GM19025 (cell line): ENCODE data around the gene MINDY3.
"Not testable (repeated sequence)": the region's sequence is repeated elsewhere in the genome, so short reads cannot be mapped to it uniquely, and the experiment has no call there.

ENCODE experiments used
- ATAC-seq: cut with Tn5 transposase; IDR thresholded peaks from one replicate; pipeline ENCODE4 v1.9.1; 2021; ENCODE audit warnings: mild to moderate bottlenecking, low read depth, moderate library complexity; ENCODE audit not compliant: unreplicated experiment

Gene MINDY3

GRCh38 chr10:15859906-15860691, at the start of gene MINDY3:
TSS of gene MINDY3 (minus strand) at chr10:15860507. CDS start at chr10:15860299, 208 bp downstream.
- ATAC-seq = peak; percentile 88

- ATAC-seq = no peak
These were observed 41.6 kb upstream of the MINDY3 start for GRCh38 chr10:15901889-15902288.

GRCh38 chr10:15898046-15898445, 37.7 kb upstream of the MINDY3 start:
- no peak for ATAC-seq

GRCh38 chr10:15897287-15897686, 37.0 kb upstream of the MINDY3 start:
- no peak for ATAC-seq

- ATAC-seq = no peak
These were observed 36.3 kb upstream of the MINDY3 start for GRCh38 chr10:15896654-15897053.

GRCh38 chr10:15884447-15884846, 24.1 kb upstream of the MINDY3 start:
- no peak for ATAC-seq

GRCh38 chr10:15881542-15881941, 21.2 kb upstream of the MINDY3 start:
- no peak for ATAC-seq

GRCh38 chr10:15879663-15880062, 19.4 kb upstream of the MINDY3 start:
- no peak for ATAC-seq

- ATAC-seq = no peak
These were observed 18.8 kb upstream of the MINDY3 start for GRCh38 chr10:15879058-15879457.

- no peak for ATAC-seq
These were observed 17.7 kb upstream of the MINDY3 start for GRCh38 chr10:15877836-15878576.

GRCh38 chr10:15876274-15876673, 16.0 kb upstream of the MINDY3 start:
- ATAC-seq = not testable (repeated sequence)

- not testable (repeated sequence) for ATAC-seq
These were observed 12.3 kb upstream of the MINDY3 start for GRCh38 chr10:15872645-15873044.

- ATAC-seq = no peak
These were observed 11.5 kb upstream of the MINDY3 start for GRCh38 chr10:15871823-15872222.

GRCh38 chr10:15869935-15870334, 9.6 kb upstream of the MINDY3 start:
- ATAC-seq = no peak

- no peak for ATAC-seq
These were observed 7.7 kb upstream of the MINDY3 start for GRCh38 chr10:15868006-15868405.

- no peak for ATAC-seq
These were observed 5.0 kb upstream of the MINDY3 start for GRCh38 chr10:15865304-15865703.

- no peak for ATAC-seq
These were observed 4.1 kb upstream of the MINDY3 start for GRCh38 chr10:15864419-15864818.

GRCh38 chr10:15863733-15864132, 3.4 kb upstream of the MINDY3 start:
- no peak for ATAC-seq

GRCh38 chr10:15863323-15863722, 3.0 kb upstream of the MINDY3 start:
- ATAC-seq = no peak

- no peak for ATAC-seq
These were observed 440 bp upstream of the MINDY3 start for GRCh38 chr10:15860692-15861201.

- peak; percentile 50 for ATAC-seq
These were observed 800 bp downstream of the MINDY3 start for GRCh38 chr10:15859509-15859905.

- no peak for ATAC-seq
These were observed 1.4 kb downstream of the MINDY3 start for GRCh38 chr10:15858861-15859281.
